ENCODE measurements around the gene B4GALNT4.
"Not testable (repeated sequence)": the region's sequence is repeated elsewhere in the genome, so short reads cannot be mapped to it uniquely, and the experiment has no call there.

B4GALNT4 gene

DNA sequence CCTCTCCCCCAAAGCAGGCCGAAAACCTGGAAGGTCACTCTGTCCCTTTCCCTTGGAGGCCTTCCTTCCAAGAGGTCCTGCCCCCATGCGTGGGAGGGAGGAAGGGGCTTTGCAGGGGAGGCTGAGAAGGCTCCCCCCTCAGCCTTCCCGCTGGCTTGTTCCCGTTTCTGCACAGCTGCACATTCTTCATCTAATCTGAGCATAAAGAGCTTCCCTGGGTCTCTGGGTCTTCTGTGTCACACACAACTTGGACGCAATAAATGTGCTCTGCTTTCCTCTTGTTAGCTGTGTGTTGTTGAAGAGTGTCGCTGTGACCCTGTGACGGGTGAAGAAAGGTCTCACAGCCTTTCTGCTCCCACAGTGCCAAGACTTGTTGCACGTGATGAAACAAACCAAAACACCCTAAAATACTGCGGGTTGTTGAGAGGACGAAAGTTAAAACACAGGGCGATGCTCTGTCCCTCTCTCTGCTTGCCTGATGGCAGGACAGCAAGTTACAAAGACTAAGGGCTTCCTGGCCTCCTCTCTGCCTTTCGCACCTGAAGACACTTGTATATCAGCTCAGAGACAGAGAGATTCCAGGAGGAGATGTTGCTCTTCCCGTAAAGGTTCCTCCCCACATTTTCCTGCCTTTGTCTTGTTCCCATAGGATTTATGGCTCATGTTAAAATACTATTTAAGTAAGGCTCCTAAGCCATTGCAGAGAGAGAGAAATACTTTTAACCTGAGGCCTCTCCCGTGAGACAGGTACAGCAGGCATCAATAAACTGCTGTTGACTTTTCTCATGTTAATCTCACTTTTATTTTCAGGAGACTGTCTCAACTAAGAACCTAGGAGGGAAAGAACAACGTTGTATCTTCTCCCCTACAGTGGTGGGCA, 33.3 kb upstream of the B4GALNT4 start:
- DNase-seq (ENCODE audit: low spot score): no peak

- DNase-seq (ENCODE audit: low spot score): no peak
Measured at GRCh38 chr11:336659-337198, 32.6 kb upstream of the B4GALNT4 start.

- no peak for DNase-seq (ENCODE audit: low spot score)
Measured at GRCh38 chr11:337711-338110, 31.6 kb upstream of the B4GALNT4 start.

DNA sequence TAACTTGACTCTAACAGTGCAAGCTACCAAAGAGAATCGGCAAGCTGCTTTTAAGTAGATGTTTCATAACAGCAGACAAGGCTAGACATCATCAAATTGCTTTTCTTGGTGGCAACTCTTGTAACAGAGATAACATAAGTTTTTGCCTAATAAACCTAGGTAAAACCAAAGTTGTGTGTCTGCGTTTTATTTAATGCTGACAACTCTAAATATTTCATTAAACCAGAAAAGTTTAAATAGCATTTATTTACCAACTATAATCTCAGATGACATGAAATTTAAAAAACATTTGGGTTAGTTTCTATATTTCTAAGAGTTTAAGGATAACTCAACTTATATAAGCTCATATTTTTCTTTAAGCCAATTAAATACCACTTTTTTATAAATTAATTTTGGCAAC, 29.3 kb upstream of the B4GALNT4 start:
- no peak for DNase-seq (ENCODE audit: low spot score)

- DNase-seq (ENCODE audit: low spot score): no peak
Measured at GRCh38 chr11:340539-341512, 28.5 kb upstream of the B4GALNT4 start.

DNA sequence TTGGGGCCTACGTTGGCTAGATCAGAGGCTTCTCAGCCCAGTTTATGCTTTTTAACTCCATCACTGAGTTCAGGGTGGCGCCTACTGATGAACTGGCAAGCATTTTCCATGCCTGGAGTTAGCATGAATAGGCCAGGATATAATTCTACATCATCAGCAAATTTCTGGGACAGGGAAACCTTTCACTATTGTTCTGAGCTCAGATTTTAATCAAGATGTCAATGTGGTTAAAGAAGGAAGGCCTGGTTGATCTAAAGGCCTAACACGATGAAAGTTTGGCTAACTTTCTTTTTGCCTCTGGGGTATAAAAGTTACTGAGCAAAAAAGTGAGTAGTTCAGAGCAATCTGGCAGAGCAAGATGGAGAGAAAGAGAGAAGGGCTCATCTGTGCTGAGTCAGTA, 27.0 kb upstream of the B4GALNT4 start:
- DNase-seq (ENCODE audit: low spot score): no peak

GRCh38 chr11:344836-345578, 24.3 kb upstream of the B4GALNT4 start:
- DNase-seq (ENCODE audit: low spot score): no peak

DNA sequence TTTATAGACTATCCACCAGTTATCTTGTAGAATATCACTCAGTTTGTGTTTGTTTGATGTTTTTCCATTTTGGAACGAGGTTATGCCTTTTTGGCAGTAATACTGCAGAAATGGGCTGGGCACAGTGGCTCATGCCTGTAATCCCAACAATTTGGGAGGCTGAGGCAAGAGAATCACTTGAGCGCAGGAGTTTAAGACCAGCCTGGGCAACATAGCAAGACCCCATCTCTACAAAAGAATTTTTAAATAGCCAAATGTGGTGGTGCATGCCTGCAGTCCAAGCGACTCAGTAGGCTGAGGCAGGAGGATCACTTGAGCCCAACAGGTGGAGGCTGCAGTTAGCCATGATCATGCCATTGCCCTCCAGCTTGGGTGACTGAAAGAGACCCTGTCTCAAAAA, 22.8 kb upstream of the B4GALNT4 start:
- no peak for DNase-seq (ENCODE audit: low spot score)

- not testable (repeated sequence) for DNase-seq (ENCODE audit: low spot score)
Measured at GRCh38 chr11:349270-349954, 19.9 kb upstream of the B4GALNT4 start.

DNA sequence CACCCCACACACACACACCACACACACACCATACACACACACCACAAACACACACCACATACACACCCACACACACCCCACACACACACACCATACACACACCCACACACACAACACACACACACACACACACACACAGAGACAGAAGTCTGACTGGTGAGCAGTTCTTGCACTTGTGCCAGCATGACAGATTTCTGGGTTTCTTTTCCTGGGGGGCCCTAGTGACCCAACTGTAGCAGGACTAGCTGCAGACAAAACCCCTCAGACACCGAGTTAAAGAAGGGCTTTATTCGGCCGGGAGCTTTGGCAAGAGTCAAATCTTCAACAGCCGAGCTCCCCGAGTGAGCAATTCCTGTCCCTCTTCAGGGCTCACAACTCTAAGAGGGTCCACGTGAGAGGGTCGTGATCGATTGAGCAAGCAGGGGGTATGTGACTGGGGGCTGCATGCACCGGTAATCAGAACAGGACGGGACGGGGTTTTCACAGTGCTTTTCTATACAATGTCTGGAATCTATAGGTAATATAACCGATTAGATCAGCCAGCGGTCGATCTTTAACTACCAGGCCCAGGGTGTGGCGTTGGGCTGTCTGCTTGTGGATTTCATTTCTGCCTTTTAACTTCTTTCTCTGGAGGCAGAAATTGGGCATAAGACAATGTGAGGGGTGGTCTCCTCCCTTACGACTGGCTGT, 19.1 kb upstream of the B4GALNT4 start:
- not testable (repeated sequence) for DNase-seq (ENCODE audit: low spot score)

DNA sequence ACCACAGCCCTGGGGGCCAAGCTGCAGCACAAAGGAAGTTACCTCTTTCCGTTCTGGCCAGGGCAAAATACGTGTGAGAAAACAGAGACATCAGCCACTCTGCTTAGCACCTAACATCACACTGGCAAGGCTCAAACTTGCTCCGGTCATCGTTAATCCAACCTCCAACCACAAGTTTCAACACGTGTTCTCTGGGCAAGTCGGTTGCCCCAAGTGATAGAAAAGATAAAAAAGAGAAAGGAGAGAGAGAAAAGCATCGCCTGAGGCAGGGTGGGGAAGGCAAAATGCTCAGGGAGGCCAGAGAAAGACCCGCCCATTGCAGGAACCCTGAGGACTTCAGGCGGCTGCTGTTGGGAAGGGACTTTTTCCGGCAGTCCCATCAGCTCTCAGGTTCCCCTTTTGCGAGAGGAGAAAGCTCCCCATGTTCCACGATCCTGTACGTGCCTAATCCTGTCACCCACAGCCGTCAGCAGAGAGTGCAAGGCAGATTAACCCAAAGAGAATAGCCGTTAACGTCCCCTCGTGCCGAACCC, 18.5 kb upstream of the B4GALNT4 start:
- peak; percentile 3 for DNase-seq (ENCODE audit: low spot score)

GRCh38 chr11:351411-351810, 17.9 kb upstream of the B4GALNT4 start:
- DNase-seq (ENCODE audit: low spot score): no peak

DNA sequence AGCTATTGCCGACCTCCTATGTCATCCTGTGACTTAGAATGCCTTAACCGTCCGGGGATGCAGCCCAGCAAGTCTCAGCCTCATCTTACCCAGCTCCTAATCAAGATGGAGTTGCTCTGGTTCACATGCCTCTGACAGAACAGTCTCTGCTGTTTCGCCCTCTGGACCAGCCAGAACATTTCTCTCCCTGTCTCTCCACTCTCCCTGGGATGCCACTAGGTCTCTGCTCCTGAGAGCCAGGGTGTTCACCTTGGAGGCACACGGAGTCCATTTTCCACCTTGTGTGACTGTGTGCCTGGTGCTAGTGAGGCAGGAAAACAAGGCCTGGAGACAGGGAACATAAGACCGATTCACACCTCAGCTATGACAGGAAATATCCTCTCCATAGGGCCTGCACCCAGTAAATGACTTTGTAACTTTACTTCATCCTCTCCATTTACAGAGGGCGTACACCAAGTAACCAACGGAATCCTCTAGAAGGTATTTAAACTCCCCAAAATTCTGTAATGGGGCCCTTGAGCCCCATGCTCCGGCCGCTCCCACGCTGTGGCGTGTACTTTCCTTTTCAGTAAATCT, 16.8 kb upstream of the B4GALNT4 start:
- no peak for DNase-seq (ENCODE audit: low spot score)

DNA sequence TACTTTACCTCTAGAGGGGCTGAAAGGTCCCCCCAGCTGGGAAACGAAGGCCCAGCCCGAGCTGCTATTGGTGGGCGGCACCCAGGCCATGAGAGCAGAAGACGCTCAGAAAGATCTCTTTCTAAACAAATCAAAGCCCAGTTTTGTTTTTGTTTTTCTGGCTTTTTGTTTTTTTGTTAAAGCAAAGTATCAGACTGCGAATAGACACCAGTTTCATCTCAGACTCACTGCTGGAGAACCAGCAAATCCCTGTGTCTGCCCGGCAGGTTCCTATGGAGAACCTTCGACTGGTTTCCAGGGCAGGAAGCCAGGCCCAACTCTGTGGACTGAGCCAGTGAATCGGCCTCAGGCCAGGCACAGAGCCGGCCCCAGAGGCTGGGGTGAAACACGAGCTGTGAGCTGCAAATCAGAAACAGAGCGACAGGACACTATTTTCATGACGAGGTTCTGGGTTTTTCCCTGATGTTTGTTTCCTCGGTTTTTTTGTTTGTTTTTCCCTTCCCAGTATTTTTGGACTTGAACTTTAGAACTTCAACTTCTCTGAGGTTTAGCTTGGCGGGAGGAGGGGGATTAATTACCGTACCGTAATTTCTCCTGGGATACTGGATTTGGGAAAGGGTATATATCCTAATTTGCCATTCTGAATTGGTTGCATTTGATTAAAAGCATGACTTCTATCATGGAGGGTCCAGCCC, 16.0 kb upstream of the B4GALNT4 start:
- peak; percentile 87 for DNase-seq (ENCODE audit: low spot score)

DNA sequence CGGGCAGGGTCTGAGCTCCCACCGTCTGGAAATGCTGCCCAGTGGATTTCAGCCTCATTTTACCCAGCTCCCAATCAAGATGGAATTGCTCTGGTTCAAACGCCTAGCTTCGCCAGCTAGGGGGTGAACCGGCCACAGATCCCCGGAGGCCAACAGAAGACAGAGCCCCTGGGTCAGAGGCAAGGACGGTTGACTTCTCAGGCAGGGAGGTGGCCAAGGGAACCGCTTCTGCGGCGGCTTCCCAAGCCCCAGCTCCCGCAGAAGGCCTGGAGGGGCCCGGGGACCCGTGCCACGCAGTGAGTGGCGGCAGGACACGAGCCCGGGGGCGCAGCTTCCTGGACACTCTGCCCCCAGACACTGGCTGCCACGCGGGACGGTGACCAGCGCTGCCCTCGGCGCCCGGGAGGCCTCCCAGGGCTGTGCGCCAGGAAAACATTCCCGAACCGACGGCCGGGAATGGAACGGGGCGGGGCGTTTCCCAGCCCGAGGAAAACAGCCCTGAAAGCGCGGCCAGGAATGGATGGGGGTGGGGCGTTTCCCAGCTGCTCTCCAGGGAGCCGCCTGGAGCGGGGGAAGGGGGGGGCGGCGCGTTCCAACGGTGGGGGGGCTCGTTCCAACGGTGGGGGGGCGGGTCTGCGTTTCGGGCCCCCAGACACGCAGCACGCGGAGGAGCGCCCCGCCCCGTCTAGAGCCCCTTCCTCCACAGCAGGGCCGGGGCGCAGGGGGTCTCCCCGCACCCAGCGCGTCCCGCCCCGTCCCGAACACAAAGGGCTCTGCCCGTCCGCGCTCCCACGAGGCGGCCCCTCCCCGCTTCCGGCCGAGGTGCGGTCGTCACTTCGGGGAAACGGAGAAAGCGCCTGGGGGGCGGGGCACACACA, 13.5 kb upstream of the B4GALNT4 start:
- DNase-seq (ENCODE audit: low spot score): peak; percentile 95

DNA sequence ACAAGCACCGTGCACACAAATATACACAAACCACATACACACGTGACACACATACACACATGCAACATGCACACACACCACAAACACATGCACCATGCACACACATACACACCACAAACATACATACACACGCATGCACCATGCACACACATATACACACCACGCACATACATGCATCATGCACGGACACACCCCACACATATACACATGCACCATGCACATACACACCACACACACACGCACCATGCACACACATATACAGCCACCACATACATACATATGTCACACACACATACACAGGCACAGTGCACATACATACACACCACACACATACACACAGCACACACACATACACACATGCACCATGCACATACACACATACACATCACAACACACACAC, 12.7 kb upstream of the B4GALNT4 start:
- no peak for DNase-seq (ENCODE audit: low spot score)

GRCh38 chr11:357582-357981, 11.7 kb upstream of the B4GALNT4 start:
- DNase-seq (ENCODE audit: low spot score): no peak

GRCh38 chr11:358129-358800, 11.0 kb upstream of the B4GALNT4 start:
- DNase-seq (ENCODE audit: low spot score): peak; percentile 4
